Mammary epithelial cell (primary cell): ENCODE data around the gene TMEM129.

Source experiments
- EZH2 ChIP-seq: IDR thresholded peaks from 2 replicates; pipeline ENCODE4 v1.6.1; 2012; ENCODE audit warnings: low read length, inconsistent platforms, borderline replicate concordance
- TF ChIP-seq, protein P1 (sequence below), 2 donors: IDR thresholded peaks in 1 of 2; conservative IDR thresholded peaks in 1 of 2; 2 replicates each; pipeline ENCODE4 v1.5.1; 2011 to 2012; ENCODE audit warnings: inconsistent platforms in 2 of 2, low read length in 2 of 2, mild to moderate bottlenecking in 2 of 2, control low read depth in 1 of 2, low read depth in 1 of 2; ENCODE audit not compliant: insufficient read depth in 1 of 2; ENCODE audit errors: extremely low read depth in 1 of 2

DNA sequence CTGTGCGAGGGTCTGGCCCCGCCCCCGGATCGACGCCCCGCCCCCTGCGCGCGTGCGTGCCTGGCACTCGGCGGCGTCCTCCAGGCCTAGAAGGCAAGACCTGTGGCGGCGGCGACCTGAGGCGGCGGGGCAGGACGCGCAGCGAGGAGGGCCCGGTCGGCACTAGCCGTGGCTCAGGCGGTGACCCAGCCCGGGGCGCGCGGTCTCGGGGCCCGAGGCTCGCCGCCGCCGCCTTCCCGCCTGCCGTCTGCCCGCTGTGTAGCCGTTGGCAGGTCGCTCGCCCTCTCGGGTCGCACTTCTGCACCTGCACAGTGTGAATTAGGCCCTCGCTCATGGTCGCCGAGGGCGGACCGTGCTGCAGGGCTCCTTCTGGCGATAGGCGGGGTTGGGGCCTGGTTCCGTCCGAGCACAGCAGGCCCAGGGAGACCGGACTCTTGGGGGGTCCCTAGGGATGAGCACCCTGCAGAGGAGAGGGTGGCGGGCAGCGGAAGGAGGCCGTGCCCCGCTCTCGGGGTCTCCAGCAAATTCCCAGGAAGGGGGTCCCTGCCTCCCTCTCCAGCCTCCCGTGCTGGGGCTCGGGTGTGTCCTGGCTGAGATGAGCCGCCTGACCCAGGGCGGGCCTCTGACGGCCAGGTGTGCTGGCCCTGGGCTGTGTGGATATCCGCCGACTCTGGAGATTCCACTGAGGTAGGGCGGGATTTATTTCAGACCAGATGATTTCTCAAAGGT, 36.5 kb downstream of the TMEM129 start:
- TF ChIP-seq, protein P1, sequence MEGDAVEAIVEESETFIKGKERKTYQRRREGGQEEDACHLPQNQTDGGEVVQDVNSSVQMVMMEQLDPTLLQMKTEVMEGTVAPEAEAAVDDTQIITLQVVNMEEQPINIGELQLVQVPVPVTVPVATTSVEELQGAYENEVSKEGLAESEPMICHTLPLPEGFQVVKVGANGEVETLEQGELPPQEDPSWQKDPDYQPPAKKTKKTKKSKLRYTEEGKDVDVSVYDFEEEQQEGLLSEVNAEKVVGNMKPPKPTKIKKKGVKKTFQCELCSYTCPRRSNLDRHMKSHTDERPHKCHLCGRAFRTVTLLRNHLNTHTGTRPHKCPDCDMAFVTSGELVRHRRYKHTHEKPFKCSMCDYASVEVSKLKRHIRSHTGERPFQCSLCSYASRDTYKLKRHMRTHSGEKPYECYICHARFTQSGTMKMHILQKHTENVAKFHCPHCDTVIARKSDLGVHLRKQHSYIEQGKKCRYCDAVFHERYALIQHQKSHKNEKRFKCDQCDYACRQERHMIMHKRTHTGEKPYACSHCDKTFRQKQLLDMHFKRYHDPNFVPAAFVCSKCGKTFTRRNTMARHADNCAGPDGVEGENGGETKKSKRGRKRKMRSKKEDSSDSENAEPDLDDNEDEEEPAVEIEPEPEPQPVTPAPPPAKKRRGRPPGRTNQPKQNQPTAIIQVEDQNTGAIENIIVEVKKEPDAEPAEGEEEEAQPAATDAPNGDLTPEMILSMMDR (conservative IDR thresholded peaks at IDR 0.05 in 1 of 2, IDR thresholded peaks at IDR 0.05 in 1 of 2; ENCODE audit: extremely low read depth in 1 of 2, insufficient read depth in 1 of 2, low read depth in 1 of 2, low read length in 2 of 2) = no peak
- TF ChIP-seq EZH2 = no peak
